Stomach (tissue), 4 donors: ENCODE data around the gene BANF1.

Experiments used
- CTCF ChIP-seq, 7 experiments: fragments of 450-650 bp in 4 of 7; fragments of 200-600 bp in 3 of 7; sonication (generic) in 3 of 7; IDR thresholded peaks; one replicate each; pipeline ENCODE4 v1.5.1; 2016 to 2019; ENCODE audit warnings: antibody characterized with exemption in 7 of 7, control low read depth in 2 of 7, mild to moderate bottlenecking in 1 of 7
- EP300 ChIP-seq: sonication (generic); formaldehyde crosslinking; IDR thresholded peaks from one replicate; pipeline ENCODE4 v1.6.1; 2017; ENCODE audit warnings: antibody characterized with exemption
- POLR2A ChIP-seq, 4 donors: fragments of 450-650 bp; IDR thresholded peaks; one replicate each; pipeline ENCODE4 v1.6.1; 2016; ENCODE audit warnings: antibody characterized with exemption in 4 of 4, control low read depth in 2 of 4, mild to moderate bottlenecking in 1 of 4, moderate library complexity in 1 of 4
- POLR2AphosphoS5 ChIP-seq, 3 donors: sonication (generic); formaldehyde crosslinking; IDR thresholded peaks; one replicate each; pipeline ENCODE4 v1.6.1; 2016; ENCODE audit warnings: antibody characterized with exemption in 3 of 3

- TF ChIP-seq CTCF (IDR thresholded peaks at IDR 0.05) (no peak), POLR2AphosphoS5 (IDR thresholded peaks at IDR 0.05) (no peak), POLR2A (IDR thresholded peaks at IDR 0.05) (no peak), EP300 (no peak)
These were observed 49.1 kb downstream of the BANF1 start for GRCh38 chr11:66051371-66051765.
